GM13976 (cell line): Measurements from ENCODE around the gene ACTR2.

Experiments used
- DNase-seq: peaks from one replicate; pipeline ENCODE4 v3.0.0; 2012; ENCODE audit warnings: low spot score
- CTCF ChIP-seq: IDR thresholded peaks from 2 replicates; pipeline ENCODE4 v1.5.1; 2012; ENCODE audit warnings: borderline replicate concordance, mild to moderate bottlenecking; ENCODE audit not compliant: insufficient read depth; ENCODE audit errors: extremely low read depth, missing control alignments, control extremely low read depth
- in situ Hi-C: fragments of 300-500 bp; cut with MboI; formaldehyde crosslinking; loops from one replicate; pipeline ENCODE4 v1.12.0; 2022; ENCODE audit warnings: low sequenced_read_pairs, mixed read lengths, inconsistent platforms; ENCODE audit not compliant: unreplicated experiment

The ACTR2 gene

GRCh38 chr2:65193446-65193845, 34.2 kb upstream of the ACTR2 start:
- no peak for DNase-seq
- in situ Hi-C loops: no loop called here
- TF ChIP-seq CTCF: no peak

GRCh38 chr2:65198737-65199136, 28.9 kb upstream of the ACTR2 start:
- no peak for DNase-seq
- in situ Hi-C loops: no loop called here
- TF ChIP-seq CTCF: no peak

GRCh38 chr2:65199166-65199565, 28.5 kb upstream of the ACTR2 start:
- TF ChIP-seq CTCF: no peak
- in situ Hi-C loops: no loop called here
- no peak for DNase-seq

- in situ Hi-C loops: no loop called here
- no peak for DNase-seq
- no peak for TF ChIP-seq CTCF
Observed at GRCh38 chr2:65199891-65200290, 27.7 kb upstream of the ACTR2 start.

- in situ Hi-C loops: no loop called here
- DNase-seq: no peak
- TF ChIP-seq CTCF: no peak
Observed at GRCh38 chr2:65204461-65205210, 23.0 kb upstream of the ACTR2 start.

GRCh38 chr2:65212115-65212514, 15.5 kb upstream of the ACTR2 start:
- in situ Hi-C loops: no loop called here
- TF ChIP-seq CTCF: no peak
- no peak for DNase-seq
